CD14-positive monocyte (primary cell): ENCODE results near the gene RAPGEF6. TPM values are rescaled to one million over a fixed set of nuclear protein-coding genes. Genes with fewer than 3 reads are reported as not detected.

Experiments used
- DNase-seq, 3 donors: peaks; one replicate each; pipeline ENCODE4 v3.0.0-alpha.2; 2011 to 2022
- H2AFZ ChIP-seq: 2 replicates; pipeline ENCODE4 v1.6.0; 2012; ENCODE audit warnings: mild to moderate bottlenecking, low read depth, low read length, inconsistent platforms; ENCODE audit not compliant: insufficient read depth, poor library complexity, severe bottlenecking
- H3K27ac ChIP-seq, 2 donors: 1 replicate in 1 of 2; 2 replicates in 1 of 2; pipeline ENCODE4 v1.5.1; 2012 to 2013; ENCODE audit warnings: low read length in 2 of 2, control low read depth in 1 of 2, inconsistent platforms in 1 of 2, low read depth in 1 of 2, mild to moderate bottlenecking in 1 of 2
- H3K27me3 ChIP-seq, 2 donors: one replicate each; pipeline versions ENCODE4 v1.6.0 to v1.6.1; 2011 to 2013; ENCODE audit warnings: low read length in 2 of 2; ENCODE audit not compliant: control insufficient read depth in 2 of 2, insufficient read depth in 2 of 2
- H3K36me3 ChIP-seq, 2 donors: replicated peaks in 1 of 2; 1 replicate in 1 of 2; 2 replicates in 1 of 2; pipeline versions ENCODE4 v1.5.1 to v1.6.1; 2012 to 2013; ENCODE audit warnings: low read length in 2 of 2, control low read depth in 1 of 2, inconsistent platforms in 1 of 2, mild to moderate bottlenecking in 1 of 2; ENCODE audit not compliant: insufficient read depth in 2 of 2, control insufficient read depth in 1 of 2
- H3K4me1 ChIP-seq, 2 donors: 1 replicate in 1 of 2; 2 replicates in 1 of 2; pipeline versions ENCODE4 v1.5.1 to v1.6.1; 2012 to 2013; ENCODE audit warnings: low read length in 2 of 2, control low read depth in 1 of 2, inconsistent platforms in 1 of 2, mild to moderate bottlenecking in 1 of 2, moderate library complexity in 1 of 2; ENCODE audit not compliant: insufficient read depth in 2 of 2, control insufficient read depth in 1 of 2
- H3K4me2 ChIP-seq: replicated peaks from 2 replicates; pipeline ENCODE3; 2012; ENCODE audit warnings: low read length, moderate library complexity, mild to moderate bottlenecking; ENCODE audit not compliant: poor library complexity, severe bottlenecking; ENCODE audit errors: extremely low read depth
- H3K4me3 ChIP-seq, 3 experiments: fragments of 200-600 bp in 1 of 3; sonication (generic) in 1 of 3; replicated peaks in 1 of 3; 1 replicate in 2 of 3; 2 replicates in 1 of 3; pipeline ENCODE4 v1.5.1; 2011 to 2013; ENCODE audit warnings: low read length in 3 of 3, mild to moderate bottlenecking in 3 of 3, control low read depth in 2 of 3, low read depth in 2 of 3, inconsistent platforms in 1 of 3, moderate library complexity in 1 of 3
- H3K79me2 ChIP-seq: 2 replicates; pipeline ENCODE4 v1.6.0; 2012; ENCODE audit warnings: mild to moderate bottlenecking, control low read depth, inconsistent platforms, low read length, moderate library complexity; ENCODE audit not compliant: insufficient read depth
- H3K9ac ChIP-seq: 2 replicates; pipeline ENCODE4 v1.6.0; 2017; ENCODE audit warnings: low read length, mild to moderate bottlenecking; ENCODE audit not compliant: insufficient read depth, poor library complexity, severe bottlenecking
- H3K9me3 ChIP-seq, 2 donors: replicated peaks in 1 of 2; 1 replicate in 1 of 2; 2 replicates in 1 of 2; pipeline versions ENCODE4 v1.5.1 to v1.6.1; 2012 to 2013; ENCODE audit warnings: low read length in 2 of 2, control low read depth in 1 of 2; ENCODE audit not compliant: control insufficient read depth in 1 of 2, insufficient read depth in 1 of 2
- H4K20me1 ChIP-seq: 2 replicates; pipeline ENCODE4 v1.6.0; 2012; ENCODE audit warnings: mild to moderate bottlenecking, low read length, control low read depth, moderate library complexity; ENCODE audit not compliant: insufficient read depth
- H3K27ac Mint-ChIP-seq, 7 donors: one replicate each; pipeline ENCODE4 v1.8.0; 2020; ENCODE audit warnings: mild to moderate bottlenecking in 7 of 7, mixed read lengths in 7 of 7, moderate library complexity in 6 of 7, inconsistent platforms in 2 of 7
- H3K27me3 Mint-ChIP-seq, 3 donors: one replicate each; pipeline ENCODE4 v1.8.0; 2021 to 2022; ENCODE audit warnings: low read depth in 3 of 3, mild to moderate bottlenecking in 3 of 3, mixed read lengths in 3 of 3, moderate library complexity in 3 of 3, inconsistent platforms in 1 of 3
- H3K36me3 Mint-ChIP-seq, 2 donors: one replicate each; pipeline ENCODE4 v1.8.0; 2020; ENCODE audit warnings: mixed read lengths in 2 of 2, inconsistent platforms in 1 of 2, mild to moderate bottlenecking in 1 of 2
- H3K4me1 Mint-ChIP-seq: one replicate; pipeline ENCODE4 v1.8.0; 2020; ENCODE audit warnings: mild to moderate bottlenecking, mixed read lengths
- H3K4me3 Mint-ChIP-seq, 2 donors: one replicate each; pipeline ENCODE4 v1.8.0; 2020; ENCODE audit warnings: mild to moderate bottlenecking in 2 of 2, mixed read lengths in 2 of 2, moderate library complexity in 1 of 2
- H3K9me3 Mint-ChIP-seq, 7 donors: one replicate each; pipeline ENCODE4 v1.8.0; 2020 to 2022; ENCODE audit warnings: mixed read lengths in 7 of 7, mild to moderate bottlenecking in 6 of 7, moderate library complexity in 6 of 7, inconsistent platforms in 2 of 7
- CTCF ChIP-seq: fragments of 200-600 bp; IDR thresholded peaks from one replicate; pipeline ENCODE4 v1.8.0; 2022; ENCODE audit warnings: antibody characterized with exemption, mild to moderate bottlenecking
- WGBS: methylation state at CpG from one replicate; pipeline ENCODE4 v1.1.5; 2013; ENCODE audit warnings: missing lambda C conversion rate; ENCODE audit not compliant: insufficient coverage; 5-methylcytosine and 5-hydroxymethylcytosine counted together
- intact Hi-C, 2 donors: fragments of 100-400 bp; cut with micrococcal nuclease; formaldehyde crosslinking; loops; one replicate each; pipeline versions ENCODE4 v1.15.0 to v1.15.1; 2023
- polyA plus RNA-seq, 3 donors: library from polyadenylated mRNA; depleted of rRNA in 1 of 3; unstranded in 2 of 3; stranded (reverse) in 1 of 3; fragments of 300-500 nt in 2 of 3; fragments of >200 nt in 1 of 3; fragmentation: Illumina TruSeq in 2 of 3; gene quantifications; 1 replicate in 2 of 3; 2 replicates in 1 of 3; pipeline ENCODE4 v1.2.3, GENCODE V29; 2012 to 2021

RAPGEF6 gene
- polyA plus RNA-seq, 3 donors: 2.9 to 4.8 (median 4.8) TPM

GRCh38 chr5:131392466-131393095 is 242.4 kb downstream of the RAPGEF6 start:
- intact Hi-C loops: no loop called here
- Mint-ChIP-seq H3K9me3 (no peaks in the 10 kb centered on the region), H3K4me3 (no peak overlapping the region), H3K27me3 (no peaks in the 10 kb centered on the region), H3K27ac (no peak overlapping the region), H3K36me3 (peaks cover 76 to 92% of the 10 kb centered on the region in 2 donors), H3K4me1 (no peaks in the 10 kb centered on the region)
- Histone ChIP-seq H3K4me3 (no peak overlapping the region), H2AFZ (no peak overlapping the region), H3K4me1 (no peaks in the 10 kb centered on the region), H3K27ac (peak overlapping the region in 1 of 2 donors; percentile 15), H4K20me1 (peaks cover 36% of the 10 kb centered on the region), H3K27me3 (no peaks in the 10 kb centered on the region), H3K9ac (no peak overlapping the region), H3K36me3 (peaks cover 90 to 100% of the 10 kb centered on the region in 2 donors), H3K4me2 (no peak overlapping the region), H3K9me3 (no peaks in the 10 kb centered on the region), H3K79me2 (peaks cover 21% of the 10 kb centered on the region)
- TF ChIP-seq CTCF: no peak
- 100% methylated on average over 2 of the region's 5 CpGs for WGBS
- DNase-seq: no peak

- intact Hi-C loops: loop anchor here in 1 of 2 donors (10.0 kb wide), 1 partner anchor 115 kb away; no protein-coding TSS in a partner anchor
- H3K27me3 ChIP-seq: no peaks in the 10 kb centered on the region
- H3K27ac ChIP-seq: peak overlapping the region in 1 of 2 donors; percentile 23
- no peak overlapping the region for H3K4me2 ChIP-seq
- H3K9me3 ChIP-seq: no peaks in the 10 kb centered on the region
- H3K27ac Mint-ChIP-seq: peak overlapping the region in 4 of 7 donors; percentile 18 to 75 (median 63)
- no CpG with 5 or more reads among the region's 1 CpG for WGBS
- H3K27me3 Mint-ChIP-seq: no peaks in the 10 kb centered on the region
- H3K4me1 Mint-ChIP-seq: no peaks in the 10 kb centered on the region
- H3K4me3 Mint-ChIP-seq: no peak overlapping the region
- no peak overlapping the region for H3K9ac ChIP-seq
- peaks cover 88 to 100% of the 10 kb centered on the region in 2 donors for H3K36me3 ChIP-seq
- H2AFZ ChIP-seq: no peak overlapping the region
- no peak for TF ChIP-seq CTCF
- no peaks in the 10 kb centered on the region for H3K9me3 Mint-ChIP-seq
- no peaks in the 10 kb centered on the region for H3K4me1 ChIP-seq
- DNase-seq: no peak
- peaks cover 50% of the 10 kb centered on the region for H4K20me1 ChIP-seq
- peaks cover 41% of the 10 kb centered on the region for H3K79me2 ChIP-seq
- H3K36me3 Mint-ChIP-seq: peaks cover 71 to 89% of the 10 kb centered on the region in 2 donors
- H3K4me3 ChIP-seq: no peak overlapping the region
Observed at GRCh38 chr5:131389869-131390265, 245.2 kb downstream of the RAPGEF6 start.
